Activated gamma-delta T cell treated with Interleukin-2 at 50 U/mL for 16 hours (primary cell): Measurements from ENCODE around the gene CACNA1C.

Experiments used
- DNase-seq: peaks from one replicate; pipeline ENCODE4 v3.0.0-alpha.2; 2020

Gene CACNA1C

DNA sequence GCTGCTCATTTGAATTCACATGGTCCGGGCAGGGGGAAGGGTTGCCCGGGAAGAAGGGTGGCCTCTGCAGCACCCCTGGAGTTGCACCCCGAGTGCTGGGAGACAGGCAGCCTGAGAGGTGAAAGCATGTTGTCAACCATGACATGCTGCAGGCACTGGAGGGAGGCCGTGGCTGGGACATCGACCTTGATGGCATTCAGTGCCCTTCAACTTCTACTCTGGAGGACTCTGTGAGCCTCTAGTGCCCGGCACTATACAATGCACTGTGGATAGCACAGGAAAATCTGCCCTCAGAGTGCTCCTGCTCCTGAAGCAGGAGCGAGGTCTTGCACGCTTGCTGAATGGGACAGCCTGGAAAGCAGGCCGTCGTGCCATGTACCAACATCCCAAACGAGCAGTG, 382.7 kb downstream of the CACNA1C start:
- DNase-seq, result no peak

DNA sequence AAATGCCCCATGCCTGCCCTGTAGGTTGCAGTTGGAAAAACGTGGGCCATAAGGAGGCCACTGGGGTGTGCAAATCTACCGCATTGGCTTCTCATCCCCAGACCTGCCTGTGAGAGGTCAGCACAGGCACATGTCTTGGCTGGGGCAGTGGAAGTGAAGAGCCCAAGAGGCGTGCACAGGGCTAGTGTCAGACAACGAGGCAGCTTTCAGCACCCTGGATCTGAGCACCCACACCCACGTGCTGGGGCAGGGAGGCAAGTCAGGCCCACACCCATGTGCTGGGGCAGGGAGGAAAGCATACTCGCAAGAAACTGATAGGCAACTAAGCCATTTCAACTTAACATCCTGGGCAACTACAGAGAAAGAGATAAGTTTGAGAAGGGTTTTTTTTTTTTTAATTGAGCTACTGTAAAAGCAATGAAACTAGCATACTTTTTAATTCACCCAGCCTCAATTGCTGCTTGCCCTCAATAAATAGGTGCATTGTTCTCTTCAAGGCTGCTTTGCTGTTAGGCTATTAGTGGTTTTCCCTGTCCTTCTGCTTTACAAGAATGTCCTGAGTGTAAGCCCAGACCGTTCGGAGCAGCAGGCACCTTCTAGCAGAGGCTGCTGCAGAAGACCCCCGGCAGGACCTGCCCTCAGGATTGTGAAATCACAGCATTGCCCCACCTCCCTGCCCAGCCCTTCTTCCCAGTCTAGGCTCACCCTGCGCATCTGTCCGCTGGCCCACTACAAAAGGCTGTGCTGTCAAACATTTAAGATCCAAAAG, 386.7 kb downstream of the CACNA1C start:
- DNase-seq, result no peak

DNA sequence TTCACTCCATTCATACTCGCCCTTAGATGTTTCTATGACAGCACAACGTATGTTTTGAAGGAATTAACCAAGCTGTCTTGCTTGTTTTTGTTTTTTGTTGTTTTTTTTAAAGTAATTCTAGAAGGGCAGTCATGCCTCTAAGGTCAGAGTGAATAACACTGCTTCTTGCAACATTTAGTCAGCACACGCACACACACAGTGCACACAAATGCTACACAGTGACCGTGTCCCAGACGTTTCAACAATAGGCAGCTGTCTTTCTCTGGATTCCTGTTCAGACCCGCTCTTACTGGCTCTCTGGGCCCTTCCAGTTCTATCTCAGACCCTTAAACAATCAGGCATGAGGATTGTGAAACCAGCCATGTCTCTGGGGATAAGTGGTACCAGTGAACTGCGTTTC, 391.0 kb downstream of the CACNA1C start:
- no peak for DNase-seq

DNA sequence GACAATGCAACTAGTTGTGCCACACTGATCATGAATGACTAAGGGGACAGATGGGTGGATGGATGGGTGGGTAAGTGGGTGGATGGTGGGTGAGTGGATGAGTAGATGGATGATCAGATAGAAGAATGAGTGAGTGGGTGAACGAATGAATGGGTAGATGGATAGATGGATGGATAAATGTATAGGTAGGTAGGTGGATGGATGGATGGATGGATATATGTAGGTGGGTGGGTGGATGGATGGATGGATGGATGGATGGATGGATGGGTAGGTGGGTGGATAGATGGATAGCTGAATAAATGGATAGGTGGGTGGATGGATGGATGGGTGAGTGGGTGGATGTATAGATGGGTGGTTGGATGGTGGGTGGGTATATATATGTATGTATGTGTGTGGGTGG, 393.2 kb downstream of the CACNA1C start:
- DNase-seq, result no peak

DNA sequence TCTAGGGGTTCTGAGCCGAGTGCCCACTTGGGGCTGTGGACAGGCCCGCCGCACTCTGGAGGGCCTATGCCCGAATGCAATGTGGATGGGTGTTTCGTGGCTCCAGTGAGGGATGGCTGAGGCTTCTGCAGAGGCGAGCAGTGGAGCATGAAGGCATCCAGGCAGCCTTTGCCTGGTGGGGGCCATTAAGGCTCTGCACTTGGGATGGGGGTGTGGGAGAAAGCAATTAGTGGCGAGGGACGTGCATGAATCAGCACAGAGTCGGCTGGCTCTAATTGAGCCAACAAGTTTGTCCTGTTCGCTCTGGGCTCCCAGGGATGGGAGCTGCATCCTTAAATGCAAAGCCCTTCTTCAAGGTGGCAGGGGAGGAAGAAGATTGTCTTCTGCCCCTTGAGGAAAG, 395.1 kb downstream of the CACNA1C start:
- no peak for DNase-seq

DNA sequence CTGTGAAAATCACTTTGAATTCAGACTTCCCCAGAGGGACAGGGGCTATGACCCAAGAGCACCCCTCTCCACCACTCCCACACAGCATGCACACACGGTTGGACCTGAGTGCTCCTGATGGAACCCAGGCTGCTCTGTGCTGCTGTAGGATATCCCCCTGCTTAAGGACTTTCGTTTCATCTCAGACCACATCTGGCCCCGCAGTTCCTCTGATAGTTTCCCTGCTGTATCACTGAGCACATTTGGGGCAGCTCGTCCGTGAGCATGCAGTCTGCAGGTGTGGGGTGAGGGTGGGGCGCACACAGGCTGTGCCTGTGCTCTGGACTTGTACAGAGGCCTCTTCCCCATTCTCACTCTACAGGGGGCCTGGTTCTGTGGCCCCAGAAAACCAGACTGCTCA, 396.8 kb downstream of the CACNA1C start:
- no peak for DNase-seq

DNA sequence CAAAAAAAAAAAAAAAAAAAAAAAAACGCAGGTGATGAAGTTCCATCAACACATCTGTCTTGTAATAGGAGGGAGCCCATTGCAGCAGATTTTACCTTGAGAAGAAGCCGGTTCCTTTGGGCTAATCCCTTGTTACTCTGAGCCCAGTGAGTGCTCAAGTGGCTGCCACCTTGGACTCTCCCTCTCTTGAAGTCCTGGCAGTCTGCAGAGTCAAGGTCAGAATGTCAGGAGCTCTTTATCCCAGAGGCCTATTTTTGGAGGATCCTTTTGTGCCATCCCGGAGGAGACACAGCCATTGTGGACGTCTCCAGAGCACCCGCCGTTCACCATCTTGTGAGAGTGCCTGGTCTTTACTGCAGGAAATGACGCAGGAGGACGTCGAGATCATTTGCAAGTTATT, 397.8 kb downstream of the CACNA1C start:
- DNase-seq, result no peak

DNA sequence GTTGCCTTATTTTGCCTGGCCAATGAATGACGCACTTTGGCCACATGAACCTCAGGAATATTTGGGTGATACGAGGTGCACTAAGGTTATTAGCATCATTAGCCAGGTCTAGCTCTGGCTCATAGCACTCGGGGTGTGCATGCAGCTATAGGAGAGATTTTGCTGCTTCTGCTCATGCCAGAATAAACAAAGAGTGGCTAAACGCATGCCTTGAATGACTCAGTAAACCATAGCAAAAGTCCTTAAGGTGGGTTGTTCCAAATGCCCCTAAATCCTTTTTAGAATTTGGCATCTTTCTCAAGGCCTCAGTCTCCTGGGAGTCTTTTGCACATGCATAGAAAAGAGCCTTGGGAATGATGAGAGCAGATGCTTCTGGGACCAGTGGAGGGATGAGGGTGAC, 398.2 kb downstream of the CACNA1C start:
- no peak for DNase-seq

DNA sequence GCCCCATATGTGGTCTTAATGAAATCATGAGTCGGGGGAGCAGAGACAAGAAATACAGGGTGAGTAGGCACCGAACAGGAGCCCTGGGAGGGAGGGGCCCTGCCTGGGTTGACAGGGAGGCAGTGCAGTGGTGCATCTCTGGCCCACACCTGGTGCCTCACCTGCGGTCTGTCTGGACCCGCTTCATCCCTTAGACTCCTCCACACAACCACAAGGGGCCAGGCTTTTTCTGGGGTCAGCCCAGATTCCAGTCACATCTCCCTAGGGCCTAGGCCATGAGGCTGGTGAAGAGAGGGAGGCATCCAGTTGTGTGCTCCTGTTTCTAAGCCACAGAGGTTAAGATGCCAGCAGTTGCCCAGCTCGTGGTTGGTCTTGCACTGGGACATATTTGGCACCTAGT, 398.7 kb downstream of the CACNA1C start:
- no peak for DNase-seq

DNA sequence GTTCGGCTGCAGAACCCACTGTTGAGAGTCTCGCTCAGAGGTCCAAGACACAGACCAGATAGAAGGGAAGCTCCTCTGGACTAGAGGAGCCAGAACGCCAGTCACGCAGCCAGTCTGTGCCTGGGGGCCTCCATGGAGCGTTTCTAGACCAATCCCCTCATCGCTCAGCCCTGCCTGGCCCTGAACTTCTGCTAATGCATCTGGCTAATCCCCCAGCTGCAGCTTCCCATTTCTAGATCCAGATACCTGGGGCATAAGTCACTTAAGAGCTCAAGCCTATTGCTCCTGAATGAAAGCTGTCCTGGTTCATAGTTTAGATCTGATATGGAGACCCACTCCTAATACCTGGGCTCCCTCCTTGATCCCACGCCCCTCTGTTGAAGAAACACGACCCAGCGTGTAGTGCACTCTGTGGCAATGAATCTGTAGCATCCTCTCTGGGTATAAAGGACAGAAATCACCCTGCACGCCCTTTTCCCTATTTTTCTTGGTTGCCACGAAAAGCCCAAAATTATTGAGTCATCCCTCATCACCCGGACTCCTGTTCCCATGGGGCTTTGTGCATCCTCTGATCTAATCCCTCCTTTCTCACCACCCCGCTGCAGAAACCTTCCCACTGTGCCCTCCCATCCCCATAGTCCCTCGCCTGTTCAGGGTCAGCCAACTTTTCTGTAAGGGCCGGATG, 400.4 kb downstream of the CACNA1C start:
- DNase-seq, result no peak

DNA sequence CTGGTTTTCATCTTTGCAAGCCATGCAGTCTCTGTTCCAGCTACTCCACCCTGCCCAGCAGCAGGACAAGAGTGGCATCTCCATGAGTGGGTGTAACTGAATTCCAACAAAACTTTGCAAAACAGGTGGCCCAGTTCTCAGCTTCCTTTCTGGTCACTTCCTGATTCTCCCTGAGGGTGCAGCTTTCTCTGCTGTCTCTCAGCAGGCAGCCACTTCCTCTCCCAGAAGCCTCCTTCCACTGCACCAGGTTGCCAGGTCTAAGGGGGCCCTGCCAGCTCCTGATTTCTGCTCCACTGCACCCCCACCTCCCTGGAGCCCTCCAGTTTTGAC, 400.9 kb downstream of the CACNA1C start:
- DNase-seq, result no peak

DNA sequence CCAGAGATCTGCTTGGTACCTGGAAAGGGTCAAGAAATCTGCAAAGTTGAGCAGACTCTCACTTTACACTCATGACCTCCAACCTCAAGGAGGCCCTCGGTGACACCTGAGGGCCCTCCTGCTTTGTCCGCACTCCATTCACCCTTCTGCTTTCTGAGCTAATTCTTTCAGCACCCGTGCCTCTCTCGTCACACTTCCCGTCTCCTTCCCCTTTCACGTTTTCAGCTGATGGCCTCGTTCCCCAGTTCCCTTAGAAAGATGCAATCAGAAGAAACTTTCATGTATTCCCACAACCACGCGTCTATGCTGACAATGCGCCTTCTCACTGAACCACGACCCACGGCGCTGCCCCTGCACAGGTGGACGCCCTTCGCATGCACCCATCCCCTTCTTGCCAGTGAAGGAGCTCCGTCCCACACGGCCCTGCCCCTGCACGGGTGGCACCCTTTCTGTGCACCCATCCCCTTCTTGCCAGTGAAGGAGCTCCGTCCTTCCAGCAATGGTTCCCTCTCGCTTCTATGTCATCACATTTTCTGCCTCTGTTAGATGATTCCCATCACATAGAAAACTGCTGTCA, 401.9 kb downstream of the CACNA1C start:
- DNase-seq, result no peak

DNA sequence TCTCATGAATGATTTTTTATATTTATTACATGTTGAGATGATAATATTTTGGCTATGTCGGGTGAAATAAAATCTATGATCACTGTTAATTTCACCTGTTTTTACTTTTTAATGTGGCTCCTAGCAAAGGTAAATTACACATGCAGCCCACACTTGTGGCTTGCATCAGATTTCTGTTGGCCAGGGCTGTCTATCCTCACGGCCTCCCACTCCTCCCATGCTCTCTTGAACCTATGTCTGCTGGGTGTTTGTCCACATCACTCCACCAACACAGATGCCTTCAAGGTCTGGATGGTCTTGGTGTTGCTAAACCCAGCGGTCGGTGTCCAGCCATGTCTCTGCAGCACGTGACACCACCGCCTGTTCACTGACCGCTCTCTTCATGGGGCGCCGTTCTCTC, 402.6 kb downstream of the CACNA1C start:
- no peak for DNase-seq

DNA sequence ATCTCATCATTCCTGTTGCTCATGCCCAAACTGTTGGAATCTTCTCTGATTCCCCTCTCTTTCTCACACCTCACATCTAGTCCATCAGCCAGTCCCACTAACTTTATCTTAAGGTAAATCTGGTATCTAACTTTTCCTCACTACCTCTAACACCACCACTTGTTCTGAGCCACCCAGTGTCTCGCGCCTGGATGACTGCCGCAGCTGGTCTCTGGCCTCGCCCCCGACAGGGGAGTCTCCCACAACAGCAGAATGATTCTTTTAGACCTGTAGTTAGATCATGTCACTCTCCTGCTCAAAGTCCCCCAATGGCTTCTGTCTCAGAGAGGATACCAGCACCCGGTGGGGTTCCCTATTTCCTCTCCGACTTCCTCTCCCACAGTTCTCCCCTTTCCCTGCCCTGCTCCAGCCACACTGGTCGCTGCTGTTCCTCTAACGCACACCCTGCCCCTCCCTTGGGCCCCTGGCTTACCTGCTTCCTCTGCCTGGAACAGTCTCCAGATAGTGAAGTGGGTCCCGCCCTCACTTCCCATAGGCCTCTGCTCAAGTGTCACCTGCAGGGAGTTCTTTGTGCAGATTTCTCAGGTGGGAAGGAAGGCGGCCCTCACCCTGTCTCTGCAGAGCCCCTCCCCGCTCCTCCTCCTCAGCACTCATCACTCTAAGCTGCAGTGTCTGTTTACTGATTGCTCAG, 403.5 kb downstream of the CACNA1C start:
- no peak for DNase-seq

DNA sequence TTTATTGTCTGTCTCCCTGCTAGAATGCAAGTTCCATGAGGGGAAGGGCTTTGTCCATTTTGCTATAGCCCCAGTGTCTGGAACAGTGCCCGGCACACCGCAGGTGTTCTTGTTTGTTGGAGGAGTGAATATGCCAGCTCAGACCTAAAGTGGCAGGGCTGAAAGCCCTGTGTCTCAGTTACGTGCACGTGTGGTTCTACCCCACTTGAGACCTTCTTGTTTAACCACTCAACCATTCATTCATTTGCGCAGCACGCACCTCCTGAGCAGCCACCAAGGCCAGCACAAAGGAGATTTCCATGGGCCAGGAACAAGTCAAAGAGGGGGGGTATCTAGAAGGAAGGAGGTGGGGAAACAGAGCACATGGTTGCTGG, 404.0 kb downstream of the CACNA1C start:
- no peak for DNase-seq

DNA sequence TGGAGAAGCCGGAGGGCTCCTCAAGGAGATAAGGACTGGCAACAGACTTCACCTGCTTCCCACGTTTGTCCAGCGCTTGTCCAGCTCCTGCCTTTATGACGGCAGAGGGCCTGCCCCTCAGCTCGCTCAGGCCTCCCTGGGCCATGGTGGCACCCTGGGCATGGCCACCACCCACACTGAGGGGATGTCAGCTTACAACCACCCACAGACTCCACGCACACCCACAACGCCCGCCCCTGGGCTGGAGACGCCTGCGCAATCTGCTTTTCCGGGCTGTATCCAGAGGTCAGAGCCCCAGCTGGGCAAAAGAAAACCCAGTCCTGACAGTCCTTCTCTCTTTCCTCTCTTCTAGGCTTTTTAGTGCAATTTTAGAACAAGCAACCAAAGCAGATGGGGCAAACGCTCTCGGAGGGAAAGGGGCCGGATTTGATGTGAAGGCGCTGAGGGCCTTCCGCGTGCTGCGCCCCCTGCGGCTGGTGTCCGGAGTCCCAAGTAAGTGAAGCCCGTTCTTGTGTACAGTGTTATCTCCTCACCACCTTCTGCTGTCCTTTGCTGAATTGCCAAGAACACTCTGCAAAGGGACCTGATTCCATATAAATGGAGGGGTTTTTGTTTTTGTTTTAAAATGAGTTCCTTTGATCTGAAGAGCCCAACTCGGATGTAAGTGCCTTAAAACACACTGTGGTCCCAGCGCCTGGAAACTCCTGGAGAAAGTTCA, 404.6 kb downstream of the CACNA1C start:
- DNase-seq, result no peak

DNA sequence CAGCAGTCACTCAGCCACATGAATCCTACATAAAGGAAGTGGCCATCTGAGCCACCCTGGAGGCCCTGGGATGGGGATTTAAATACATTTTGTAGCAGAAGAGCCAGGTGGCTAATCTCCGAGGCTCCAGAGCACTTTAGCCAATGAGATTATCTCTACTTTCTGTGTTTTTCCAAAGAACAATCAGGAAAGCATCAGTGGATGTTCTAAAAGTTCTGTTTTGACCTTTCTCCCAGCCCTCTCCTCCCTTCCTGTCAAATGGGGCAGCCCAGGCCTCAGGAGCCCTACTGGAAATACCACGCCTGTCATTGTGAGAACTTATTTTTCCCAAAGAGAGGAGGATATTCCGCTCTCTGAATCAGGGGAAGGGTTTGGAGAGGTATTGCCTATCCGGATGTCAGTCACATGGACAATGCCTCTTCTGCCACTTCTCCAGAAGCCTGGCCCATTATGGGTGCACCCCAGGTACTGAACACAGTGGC, 405.2 kb downstream of the CACNA1C start:
- DNase-seq, result no peak

DNA sequence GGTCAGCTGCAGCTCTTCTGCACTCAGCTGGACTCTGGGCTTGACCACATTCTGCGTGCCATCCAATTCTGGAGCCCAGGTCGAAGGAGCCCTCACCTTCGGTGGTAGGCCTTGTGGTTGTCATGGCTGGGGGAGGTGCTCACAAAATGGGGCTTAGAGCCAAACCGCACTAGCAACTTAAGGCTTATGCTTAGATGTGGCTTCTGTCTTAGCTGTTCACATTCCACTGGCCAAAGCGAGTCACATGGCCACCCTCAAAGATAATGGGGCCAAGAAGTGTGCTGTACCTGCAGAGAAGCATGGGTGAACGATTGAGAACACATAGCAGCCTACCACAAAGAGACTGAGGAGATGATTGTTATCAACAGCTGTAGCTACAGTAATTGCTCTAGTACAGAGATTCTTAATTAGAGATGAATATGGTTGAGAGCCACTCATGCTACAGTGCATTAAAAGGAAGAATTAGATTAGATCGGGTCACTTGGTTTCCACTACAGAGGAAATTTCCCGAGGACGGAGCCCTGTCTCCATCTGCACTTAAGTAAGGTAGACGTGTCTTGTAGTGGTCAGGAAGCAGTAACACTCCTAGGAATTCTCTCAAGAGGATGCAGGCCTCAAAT, 407.4 kb downstream of the CACNA1C start:
- DNase-seq, result no peak

DNA sequence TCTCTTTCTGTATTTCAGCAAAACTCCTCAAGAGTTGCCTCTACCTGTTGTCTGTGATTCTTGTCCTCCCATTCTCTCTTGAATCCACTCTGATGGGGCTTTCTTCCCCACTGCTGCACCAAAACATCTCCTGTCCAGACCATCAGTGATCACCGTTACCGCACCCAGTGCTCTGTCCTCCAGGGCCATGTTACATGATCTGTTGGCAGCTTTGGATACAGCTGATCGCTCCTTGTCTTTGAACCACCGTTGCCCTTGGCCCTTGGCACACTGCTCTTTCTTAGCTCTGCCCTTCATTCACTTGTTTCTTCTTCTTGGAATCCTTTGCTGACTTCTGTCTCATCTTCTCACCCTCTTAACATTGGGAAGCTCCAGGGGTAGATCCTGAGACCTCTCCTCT, 408.3 kb downstream of the CACNA1C start:
- DNase-seq, result no peak

DNA sequence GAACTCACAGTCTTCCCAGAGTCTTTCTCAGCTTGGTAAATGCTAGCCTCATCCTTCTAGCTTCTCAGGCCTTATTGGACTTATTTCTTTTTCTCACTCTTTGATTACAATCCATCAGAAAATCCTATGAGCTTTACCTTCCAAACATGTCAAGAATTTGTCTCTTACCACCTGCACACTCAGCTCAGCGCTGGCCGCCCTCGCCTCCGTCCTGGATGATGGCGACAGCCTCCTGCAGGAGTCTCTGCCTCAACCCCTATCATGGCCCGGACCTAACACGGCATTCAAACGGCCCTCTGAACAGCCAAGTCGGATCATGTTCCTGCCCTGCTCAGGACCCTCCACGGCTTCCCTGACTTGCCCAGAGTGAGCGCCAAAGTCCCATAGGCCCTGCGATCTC, 408.9 kb downstream of the CACNA1C start:
- DNase-seq, result no peak

DNA sequence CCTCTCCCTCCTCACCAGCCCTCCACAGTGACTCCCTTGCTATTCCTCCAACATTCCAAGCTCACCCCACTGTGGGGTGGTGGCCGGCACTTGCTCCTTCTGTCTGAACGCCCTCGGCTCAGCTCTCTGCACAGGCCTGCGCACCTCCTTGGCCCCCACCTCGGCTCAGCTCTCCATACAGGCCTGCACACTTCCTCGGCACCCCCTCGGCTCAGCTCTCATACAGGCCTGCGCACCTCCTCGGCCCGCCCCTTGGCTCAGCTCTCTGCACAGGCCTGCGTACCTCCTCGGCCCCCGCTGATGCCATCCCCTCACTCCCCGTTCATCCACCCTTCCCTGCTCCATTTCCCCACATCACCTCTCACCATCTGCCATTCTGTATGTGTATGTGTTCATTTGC, 409.3 kb downstream of the CACNA1C start:
- no peak for DNase-seq

DNA sequence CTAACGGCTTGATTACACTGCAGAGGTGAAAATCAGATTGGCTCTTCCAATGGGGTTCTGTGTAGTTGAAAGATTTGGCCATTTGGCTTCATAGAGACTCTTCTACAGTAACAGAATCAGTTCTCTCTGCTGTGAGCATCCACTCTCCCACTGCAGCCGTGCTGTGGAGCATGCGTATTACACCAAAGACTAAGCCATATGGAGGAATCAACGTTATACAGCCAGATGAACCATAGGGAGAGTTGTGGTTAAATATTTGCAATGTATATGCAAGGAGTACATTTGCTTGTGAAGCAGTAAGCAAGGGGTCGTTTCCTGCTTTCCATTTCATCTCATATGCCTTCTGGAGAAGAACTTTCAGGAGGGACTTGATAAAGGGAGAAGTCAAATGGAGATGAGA, 410.9 kb downstream of the CACNA1C start:
- DNase-seq, result no peak

DNA sequence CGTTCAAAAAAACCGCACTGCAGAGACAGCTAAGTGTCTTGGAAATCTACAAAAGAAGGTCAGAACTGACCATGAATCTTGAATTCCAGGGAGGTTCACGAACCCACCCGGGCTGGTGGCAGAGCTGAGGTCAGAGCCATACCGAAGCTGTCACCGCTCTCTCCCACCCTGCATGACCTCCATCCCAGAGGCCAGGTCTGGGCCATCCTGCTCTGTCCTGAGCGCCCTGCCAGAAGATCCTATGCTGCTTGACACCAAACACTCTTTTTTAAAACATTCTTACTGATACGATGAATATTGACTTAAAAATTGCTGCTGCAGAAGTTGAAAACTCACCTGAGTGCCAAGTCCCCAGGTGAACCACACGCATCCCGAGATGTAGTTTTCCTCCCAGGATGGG, 412.9 kb downstream of the CACNA1C start:
- no peak for DNase-seq
